BJ (cell line): Measurements from ENCODE around the gene NELL1. TPM values are rescaled to one million over a fixed set of nuclear protein-coding genes. Genes with fewer than 3 reads are reported as not detected.

ENCODE experiments used
- CTCF ChIA-PET: fragments of 350-600 bp; formaldehyde crosslinking; extraction: SDS; loops from one replicate; lab custom pipeline; 2021; ENCODE audit warnings: antibody characterized with exemption, inconsistent platforms; lab: Yijun Ruan, JAX
- POLR2A ChIA-PET: fragments of 300-600 bp; sonication (Branson Sonifier 250); formaldehyde crosslinking; extraction: SDS; loops from one replicate; lab custom pipeline; 2021; ENCODE audit warnings: antibody characterized with exemption; lab: Charles Lee
- DNase-seq: peaks from one replicate; pipeline ENCODE4 v3.0.0-alpha.2; 2011; ENCODE audit warnings: low read depth
- H3K27me3 ChIP-seq: 2 replicates; pipeline ENCODE4 v1.6.0; 2011; ENCODE audit warnings: low read length; ENCODE audit not compliant: control insufficient read depth, insufficient read depth
- H3K36me3 ChIP-seq: 2 replicates; pipeline ENCODE4 v1.5.1; 2011; ENCODE audit warnings: low read length; ENCODE audit not compliant: control insufficient read depth, insufficient read depth
- H3K4me3 ChIP-seq: 2 replicates; pipeline ENCODE4 v1.5.1; 2011; ENCODE audit warnings: low read depth, mild to moderate bottlenecking, control low read depth, low read length
- polyA plus RNA-seq: library from polyadenylated mRNA; depleted of rRNA; stranded (reverse); fragments of >200 nt; gene quantifications from 2 replicates; pipeline ENCODE4 v1.2.3, GENCODE V29; 2011
- TF ChIP-seq, protein P1 (sequence below): IDR thresholded peaks from 2 replicates; pipeline ENCODE4 v1.5.1; 2011; ENCODE audit warnings: low read depth, mild to moderate bottlenecking, control low read depth, inconsistent platforms, low read length, moderate library complexity; ENCODE audit not compliant: insufficient read depth

Gene NELL1
- polyA plus RNA-seq, 1 experiment = not detected

DNA sequence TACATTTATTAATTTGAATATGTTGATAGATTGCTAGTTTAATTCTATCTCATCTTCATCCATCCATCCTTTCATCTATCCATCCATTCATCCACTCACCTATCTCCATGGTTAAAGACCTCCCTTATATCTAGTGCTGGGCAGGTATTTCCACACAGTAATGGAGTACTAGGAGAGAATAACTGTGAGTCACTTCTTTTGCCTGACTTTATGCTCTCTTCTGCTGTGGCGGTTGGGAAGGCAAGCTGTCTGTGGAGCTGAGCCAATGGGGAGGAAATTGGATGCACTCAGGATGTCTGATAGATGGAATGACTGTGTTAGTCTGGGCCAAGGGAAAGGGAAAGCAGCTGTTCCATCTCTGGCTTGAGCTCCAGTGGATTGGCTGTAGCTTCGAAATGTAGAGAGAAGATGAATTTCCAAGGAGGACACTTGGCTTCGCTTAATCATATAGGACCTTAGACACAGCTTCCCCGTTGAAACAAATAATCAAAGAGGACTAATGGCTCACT, 60.3 kb downstream of the NELL1 start:
- Histone ChIP-seq H3K4me3 (no peak overlapping the region), H3K27me3 (no peaks in the 10 kb centered on the region), H3K36me3 (no peaks in the 10 kb centered on the region)
- TF ChIP-seq, protein P1, sequence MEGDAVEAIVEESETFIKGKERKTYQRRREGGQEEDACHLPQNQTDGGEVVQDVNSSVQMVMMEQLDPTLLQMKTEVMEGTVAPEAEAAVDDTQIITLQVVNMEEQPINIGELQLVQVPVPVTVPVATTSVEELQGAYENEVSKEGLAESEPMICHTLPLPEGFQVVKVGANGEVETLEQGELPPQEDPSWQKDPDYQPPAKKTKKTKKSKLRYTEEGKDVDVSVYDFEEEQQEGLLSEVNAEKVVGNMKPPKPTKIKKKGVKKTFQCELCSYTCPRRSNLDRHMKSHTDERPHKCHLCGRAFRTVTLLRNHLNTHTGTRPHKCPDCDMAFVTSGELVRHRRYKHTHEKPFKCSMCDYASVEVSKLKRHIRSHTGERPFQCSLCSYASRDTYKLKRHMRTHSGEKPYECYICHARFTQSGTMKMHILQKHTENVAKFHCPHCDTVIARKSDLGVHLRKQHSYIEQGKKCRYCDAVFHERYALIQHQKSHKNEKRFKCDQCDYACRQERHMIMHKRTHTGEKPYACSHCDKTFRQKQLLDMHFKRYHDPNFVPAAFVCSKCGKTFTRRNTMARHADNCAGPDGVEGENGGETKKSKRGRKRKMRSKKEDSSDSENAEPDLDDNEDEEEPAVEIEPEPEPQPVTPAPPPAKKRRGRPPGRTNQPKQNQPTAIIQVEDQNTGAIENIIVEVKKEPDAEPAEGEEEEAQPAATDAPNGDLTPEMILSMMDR = no peak
- CTCF ChIA-PET = no interaction called here
- no peak for DNase-seq
- POLR2A ChIA-PET = no interaction called here

DNA sequence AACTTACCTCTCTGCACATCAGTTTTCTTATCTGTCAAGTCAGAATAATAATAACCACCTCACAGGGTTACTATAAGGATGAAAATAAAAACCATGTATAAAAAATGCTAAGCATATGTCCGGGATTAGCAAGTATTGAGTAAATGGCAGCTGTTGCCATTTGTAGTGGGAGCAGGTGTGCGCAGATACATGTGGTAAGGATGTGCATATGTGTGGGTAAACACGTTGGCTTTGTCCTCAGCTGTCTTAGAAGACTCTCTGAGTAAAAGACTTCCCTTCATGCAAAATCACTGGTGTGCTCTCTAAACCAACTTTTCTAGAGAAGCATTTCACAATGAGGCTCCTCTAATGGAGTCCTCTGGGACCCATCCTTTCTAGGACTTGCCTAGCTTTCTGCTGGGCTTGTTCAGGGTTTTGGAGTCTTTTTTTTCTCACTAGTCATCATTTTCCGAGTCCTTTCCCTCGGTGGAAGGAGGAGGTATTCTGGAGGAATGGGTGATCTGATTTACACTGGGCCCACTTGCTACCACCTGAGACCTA, 62.4 kb downstream of the NELL1 start:
- TF ChIP-seq, protein P1 = no peak

DNA sequence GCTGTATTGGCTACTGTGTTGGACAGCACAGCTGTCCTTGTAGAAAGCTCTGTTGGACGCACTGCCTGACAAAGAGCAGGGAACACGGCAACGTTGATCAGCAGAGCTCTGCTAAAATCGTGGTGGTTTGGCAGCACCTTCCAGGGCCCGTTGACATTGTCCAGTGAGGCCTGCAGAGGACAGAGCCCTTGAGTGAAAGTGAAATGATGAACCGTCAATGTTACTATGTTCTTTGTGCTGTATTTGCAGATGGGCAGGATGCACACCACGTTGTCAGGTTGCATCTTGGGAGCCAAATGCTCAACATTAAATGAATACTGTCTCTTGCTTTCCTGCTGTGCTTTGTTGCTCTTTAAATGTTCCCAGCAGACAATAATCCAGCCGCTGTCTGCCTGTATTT, 69.7 kb downstream of the NELL1 start:
- POLR2A ChIA-PET = no interaction called here
- CTCF ChIA-PET = no interaction called here
- TF ChIP-seq, protein P1 = no peak
- no peaks in the 10 kb centered on the region for H3K27me3 ChIP-seq
- DNase-seq = no peak
- H3K36me3 ChIP-seq = no peaks in the 10 kb centered on the region
- H3K4me3 ChIP-seq = no peak overlapping the region

More for the DNA sequence above, 62.4 kb downstream of the NELL1 start:
- Histone ChIP-seq H3K27me3 (no peaks in the 10 kb centered on the region), H3K36me3 (no peaks in the 10 kb centered on the region), H3K4me3 (no peak overlapping the region)
- POLR2A ChIA-PET = no interaction called here
- DNase-seq = no peak
- CTCF ChIA-PET = no interaction called here

DNA sequence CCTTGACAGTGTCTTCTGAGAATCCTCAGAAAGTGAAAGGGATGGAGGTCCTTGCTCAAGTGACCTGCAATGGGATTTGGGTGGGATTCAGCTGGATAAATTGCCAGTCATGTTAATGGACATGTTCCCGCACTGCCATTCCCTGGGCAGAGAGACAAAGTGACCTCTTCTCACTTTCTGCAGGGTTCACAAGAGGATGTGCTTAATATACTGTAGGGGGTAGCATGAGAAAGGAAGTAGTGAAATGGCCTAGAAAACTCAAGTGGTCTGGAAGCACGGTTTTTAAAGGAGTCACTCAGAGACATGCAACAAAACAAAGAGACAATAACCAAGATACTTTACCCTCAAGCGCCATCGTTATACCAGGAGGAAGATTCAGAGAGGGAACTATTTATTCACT, 70.2 kb downstream of the NELL1 start:
- Histone ChIP-seq H3K27me3 (no peaks in the 10 kb centered on the region), H3K4me3 (no peak overlapping the region), H3K36me3 (no peaks in the 10 kb centered on the region)
- TF ChIP-seq, protein P1 = no peak
- CTCF ChIA-PET = no interaction called here
- POLR2A ChIA-PET = no interaction called here
- no peak for DNase-seq

DNA sequence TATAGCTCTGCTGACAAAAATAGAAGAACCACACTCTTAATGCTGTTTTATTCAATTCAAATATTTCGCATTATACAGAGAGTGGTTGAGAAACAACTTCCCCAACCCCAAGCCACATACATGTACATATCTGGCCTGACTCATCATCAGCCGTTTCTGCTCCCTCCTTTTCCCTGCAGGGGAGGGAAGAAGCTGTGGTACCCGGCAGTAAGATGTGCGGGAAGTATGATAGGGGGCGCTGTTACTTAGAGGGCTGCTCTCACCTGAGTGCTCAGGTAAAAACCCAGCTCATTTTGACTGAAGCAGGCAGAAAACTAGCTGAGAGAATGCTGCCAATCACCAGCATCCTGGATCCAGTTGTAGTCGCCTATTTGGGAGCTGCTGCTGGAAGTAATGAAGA, 85.5 kb downstream of the NELL1 start:
- Histone ChIP-seq H3K4me3 (no peak overlapping the region), H3K36me3 (no peaks in the 10 kb centered on the region), H3K27me3 (no peaks in the 10 kb centered on the region)
- no peak for DNase-seq
- POLR2A ChIA-PET = no interaction called here
- TF ChIP-seq, protein P1 = no peak
- CTCF ChIA-PET = no interaction called here
